ENCODE results near the gene KSR1. TPM values are rescaled to one million over a fixed set of nuclear protein-coding genes. Genes with fewer than 3 reads are reported as not detected.

Gene KSR1
- total and polyA plus RNA-seq, 10 of the 15 experiments (the other 5 are each of a cell fraction or from before 2014, with no cell fraction given): 0.97 to 66.6 (median 22.9) TPM

DNA sequence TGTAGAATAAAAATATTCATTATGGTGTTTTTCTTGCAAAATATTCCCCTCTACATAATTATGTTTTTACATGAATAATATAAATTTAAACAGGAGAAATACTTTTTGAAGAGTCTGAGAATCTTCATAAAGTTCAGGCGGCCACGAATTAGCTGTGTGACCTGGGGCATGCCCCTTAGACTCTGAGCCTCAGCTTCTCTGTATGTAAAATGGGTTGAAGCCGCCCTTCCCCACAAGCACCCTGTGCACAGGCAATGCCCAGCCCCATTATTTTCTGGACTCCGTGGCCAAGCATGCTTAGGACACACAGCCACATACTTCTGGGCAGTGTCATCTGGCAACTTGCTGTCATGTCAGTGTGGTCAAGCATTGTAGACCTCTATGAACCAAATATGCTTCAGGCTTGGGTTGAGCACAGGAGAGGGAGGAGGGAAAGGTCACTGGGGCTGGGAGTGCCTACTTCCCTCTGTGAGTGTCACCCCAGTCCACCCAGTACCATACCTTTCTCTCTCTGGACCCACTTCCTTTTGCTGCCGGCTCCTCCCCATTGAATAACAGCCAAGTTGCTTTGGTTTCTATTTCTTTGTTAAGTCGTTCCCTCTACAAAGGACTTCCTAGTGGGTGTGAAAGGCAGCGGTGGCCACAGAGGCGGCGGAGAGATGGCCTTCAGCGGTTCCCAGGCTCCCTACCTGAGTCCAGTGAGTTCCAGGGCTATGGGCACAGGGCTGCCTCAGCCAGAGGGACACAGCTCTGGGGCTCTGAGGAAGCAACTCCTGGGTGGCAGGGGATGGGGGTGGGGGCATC is 174.6 kb downstream of the KSR1 start, which contains the start of gene LGALS9 (continued):
- TF ChIP-seq BMI1 (IDR thresholded peaks at IDR 0.05; ENCODE audit: borderline replicate concordance): no peak
- TF ChIP-seq BRCA1 (IDR thresholded peaks at IDR 0.05; ENCODE audit: low read depth, low read length): no peak
- peak; percentile 58; the same call in 1 of the 2 replicates for TF ChIP-seq SMAD5 (IDR thresholded peaks at IDR 0.05; ENCODE audit: low read depth)
- no peak for TF ChIP-seq JUND (IDR thresholded peaks at IDR 0.05; ENCODE audit: low read depth, low read length)
- no peak; the same call in 1 of the 2 replicates for TF ChIP-seq NR2F1 (conservative IDR thresholded peaks at IDR 0.05)

DNA sequence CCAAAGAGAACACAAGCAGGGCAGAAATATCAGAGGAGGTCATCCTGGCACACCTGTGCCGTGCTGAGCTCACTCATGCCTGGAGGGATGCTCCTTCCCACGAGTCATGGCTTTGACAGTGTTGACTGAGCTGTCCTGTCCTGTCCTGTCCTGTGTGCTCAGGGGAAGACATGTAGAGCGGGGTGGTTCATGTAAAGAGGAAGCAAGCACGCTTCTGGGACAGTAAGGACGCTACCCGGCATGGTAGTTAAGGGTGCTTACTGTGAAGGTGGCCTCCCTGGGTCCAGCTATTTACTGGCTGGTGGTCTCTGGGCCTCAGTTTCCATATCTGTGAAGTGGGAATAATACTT is 175.1 kb downstream of the KSR1 start:
- CTCF ChIA-PET: interaction anchor here (1.3 to 6.7 kb wide), 8 partner anchors 10 to 394 kb away, joined by 3 to 59 read pairs (median 8); no protein-coding TSS in a partner anchor
- Histone ChIP-seq H3K4me1 (ENCODE audit: control insufficient read depth, insufficient read depth, low read length) (peaks cover 11% of the 10 kb centered on the region), H3K9me3 (replicated peaks; ENCODE audit: control insufficient read depth, insufficient read depth, low read length) (no peaks in the 10 kb centered on the region), H3K4me2 (ENCODE audit: control insufficient read depth, insufficient read depth) (peak overlapping the region; percentile 96), H3K36me3 (ENCODE audit: control insufficient read depth in 2 of 2, insufficient read depth in 2 of 2, low read length in 1 of 2) (no peaks in the 10 kb centered on the region; a peak in 1 of 4 replicates), H3K79me2 (ENCODE audit: control insufficient read depth, insufficient read depth, low read length) (peaks cover 55% of the 10 kb centered on the region), H3K9ac (ENCODE audit: control insufficient read depth, insufficient read depth, low read length) (peak overlapping the region; percentile 89), H3K4me3 (peak overlapping the region; percentile 78), H3K27ac (ENCODE audit: control insufficient read depth, insufficient read depth) (peak overlapping the region; percentile 89), H3K27me3 (replicated peaks in 1 of 2; ENCODE audit: control insufficient read depth in 2 of 2, insufficient read depth in 2 of 2, low read length in 1 of 2) (no peaks in the 10 kb centered on the region), H2AFZ (ENCODE audit: control insufficient read depth, low read depth, low read length) (peak overlapping the region; percentile 39; the same call in 1 of the 2 replicates), H4K20me1 (ENCODE audit: control insufficient read depth, insufficient read depth) (no peaks in the 10 kb centered on the region)
- intact Hi-C loops (cut with micrococcal nuclease; ENCODE audit: unreplicated experiment) (no loop called here), in situ Hi-C loops (cut with MboI) (loop anchor here (10.0 kb wide), 1 partner anchor 277 kb away; no protein-coding TSS in a partner anchor)
- TSS peak; percentile 36 for BruUV-seq (replicated peaks)
- POLR2A ChIA-PET: no interaction called here
- under 1% methylated on average over 6 of the region's 6 CpGs for WGBS (ENCODE audit: insufficient coverage, insufficient replicate concordance, low lambda C conversion rate, missing lambda C conversion rate)
- DNase-seq (ENCODE audit: low read depth, low spot score) (no peak), FAIRE-seq (no peak), ATAC-seq (peak; percentile 74)
- SMC1A ChIA-PET (ENCODE audit: uncharacterized antibody, unreplicated experiment): interaction anchor here (1.3 to 2.1 kb wide), 3 partner anchors 11 to 66 kb away, joined by 3 to 10 read pairs (median 3); no protein-coding TSS in a partner anchor
- TF ChIP-seq CBFB (IDR thresholded peaks at IDR 0.05; ENCODE audit: low read depth): 0 out of 2 replicates have a peak, but pooled peaks have one; percentile 11
- TF ChIP-seq MXI1 (IDR thresholded peaks at IDR 0.05; ENCODE audit: low read depth, low read length): 0 out of 2 replicates have a peak, but pooled peaks have one; percentile 18
- peak; percentile 55; the same call in 1 of the 2 replicates for TF ChIP-seq POLR2A (IDR thresholded peaks at IDR 0.05; ENCODE audit: low read depth, low read length)
- no peak for TF ChIP-seq SMAD5 (IDR thresholded peaks at IDR 0.05; ENCODE audit: low read depth)
- TF ChIP-seq BHLHE40 (IDR thresholded peaks at IDR 0.05; ENCODE audit: borderline replicate concordance in 1 of 2, low read depth in 2 of 2, low read length in 1 of 2): 0 out of 4 replicates have a peak, but pooled peaks of 1 of the 2 experiments have one; percentile 4
- RAD21 ChIA-PET (ENCODE audit: unreplicated experiment): interaction anchor here (1.2 kb wide), 2 partner anchors 32 to 129 kb away, joined by 3 to 6 read pairs; no protein-coding TSS in a partner anchor

Data from GM12878 (cell line).